ENCODE results near the gene MRPL52. TPM values are rescaled to one million over a fixed set of nuclear protein-coding genes. Genes with fewer than 3 reads are reported as not detected.

Gene MRPL52
- total and polyA plus RNA-seq, 2 of the 13 experiments (the other 11 are each of a cell fraction or from before 2014, with no cell fraction given) = 118 to 329 TPM

DNA sequence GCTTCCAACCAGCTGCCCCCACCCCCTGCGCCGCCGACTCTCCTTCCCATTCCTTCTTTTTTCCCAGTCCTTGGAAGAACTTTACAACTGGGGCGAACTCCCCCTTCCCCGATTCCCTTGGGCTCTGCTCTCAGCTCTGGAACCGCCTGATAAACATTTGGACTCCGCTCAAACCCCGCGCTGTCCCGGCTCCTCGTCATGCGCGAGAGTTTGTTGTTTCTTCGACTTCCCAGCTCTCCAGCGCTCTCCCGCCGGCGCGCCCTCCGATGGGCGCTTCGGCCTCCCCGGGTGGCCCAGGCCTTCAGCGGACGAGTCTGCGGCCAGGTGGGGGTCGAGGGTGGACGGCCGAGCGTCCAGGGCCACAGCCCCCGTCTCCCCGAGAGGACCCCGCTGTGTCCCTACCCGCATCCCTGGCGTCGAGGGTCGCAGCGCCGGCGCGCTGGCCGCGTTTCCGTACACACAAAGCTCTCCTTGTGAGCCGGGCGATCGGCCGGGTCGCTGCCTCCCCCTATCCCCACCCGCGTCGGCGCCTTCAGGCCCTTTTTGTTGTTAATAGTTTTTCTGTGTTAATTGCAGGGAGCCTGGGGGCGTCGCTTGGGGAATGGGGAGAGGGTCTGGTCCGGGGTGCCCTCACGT is 7.5 kb downstream of the MRPL52 start (continued):
- TF ChIP-seq, protein P1, sequence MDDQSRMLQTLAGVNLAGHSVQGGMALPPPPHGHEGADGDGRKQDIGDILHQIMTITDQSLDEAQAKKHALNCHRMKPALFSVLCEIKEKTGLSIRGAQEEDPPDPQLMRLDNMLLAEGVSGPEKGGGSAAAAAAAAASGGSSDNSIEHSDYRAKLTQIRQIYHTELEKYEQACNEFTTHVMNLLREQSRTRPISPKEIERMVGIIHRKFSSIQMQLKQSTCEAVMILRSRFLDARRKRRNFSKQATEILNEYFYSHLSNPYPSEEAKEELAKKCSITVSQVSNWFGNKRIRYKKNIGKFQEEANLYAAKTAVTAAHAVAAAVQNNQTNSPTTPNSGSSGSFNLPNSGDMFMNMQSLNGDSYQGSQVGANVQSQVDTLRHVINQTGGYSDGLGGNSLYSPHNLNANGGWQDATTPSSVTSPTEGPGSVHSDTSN (CRISPR knock-in tag; IDR thresholded peaks at IDR 0.05; ENCODE audit: borderline replicate concordance) = no peak
- TF ChIP-seq ZNF160 (CRISPR knock-in tag; IDR thresholded peaks at IDR 0.05) = no peak; the same call in 1 of the 2 replicates
- TF ChIP-seq ZNF251 (CRISPR knock-in tag; IDR thresholded peaks at IDR 0.05) = no peak
- TF ChIP-seq, protein P2, sequence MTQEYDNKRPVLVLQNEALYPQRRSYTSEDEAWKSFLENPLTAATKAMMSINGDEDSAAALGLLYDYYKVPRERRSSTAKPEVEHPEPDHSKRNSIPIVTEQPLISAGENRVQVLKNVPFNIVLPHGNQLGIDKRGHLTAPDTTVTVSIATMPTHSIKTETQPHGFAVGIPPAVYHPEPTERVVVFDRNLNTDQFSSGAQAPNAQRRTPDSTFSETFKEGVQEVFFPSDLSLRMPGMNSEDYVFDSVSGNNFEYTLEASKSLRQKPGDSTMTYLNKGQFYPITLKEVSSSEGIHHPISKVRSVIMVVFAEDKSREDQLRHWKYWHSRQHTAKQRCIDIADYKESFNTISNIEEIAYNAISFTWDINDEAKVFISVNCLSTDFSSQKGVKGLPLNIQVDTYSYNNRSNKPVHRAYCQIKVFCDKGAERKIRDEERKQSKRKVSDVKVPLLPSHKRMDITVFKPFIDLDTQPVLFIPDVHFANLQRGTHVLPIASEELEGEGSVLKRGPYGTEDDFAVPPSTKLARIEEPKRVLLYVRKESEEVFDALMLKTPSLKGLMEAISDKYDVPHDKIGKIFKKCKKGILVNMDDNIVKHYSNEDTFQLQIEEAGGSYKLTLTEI (CRISPR knock-in tag; conservative IDR thresholded peaks at IDR 0.05) = no peak
- no peak for TF ChIP-seq REL (CRISPR knock-in tag; conservative IDR thresholded peaks at IDR 0.05)
- TF ChIP-seq, protein P3, sequence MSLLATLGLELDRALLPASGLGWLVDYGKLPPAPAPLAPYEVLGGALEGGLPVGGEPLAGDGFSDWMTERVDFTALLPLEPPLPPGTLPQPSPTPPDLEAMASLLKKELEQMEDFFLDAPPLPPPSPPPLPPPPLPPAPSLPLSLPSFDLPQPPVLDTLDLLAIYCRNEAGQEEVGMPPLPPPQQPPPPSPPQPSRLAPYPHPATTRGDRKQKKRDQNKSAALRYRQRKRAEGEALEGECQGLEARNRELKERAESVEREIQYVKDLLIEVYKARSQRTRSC (CRISPR knock-in tag; IDR thresholded peaks at IDR 0.05; ENCODE audit: low read depth) = peak; percentile 84; the same call in 1 of the 2 replicates
- TF ChIP-seq ZNF484 (CRISPR knock-in tag; IDR thresholded peaks at IDR 0.05; ENCODE audit: borderline replicate concordance, low read depth) = no peak
- TF ChIP-seq, protein P4, sequence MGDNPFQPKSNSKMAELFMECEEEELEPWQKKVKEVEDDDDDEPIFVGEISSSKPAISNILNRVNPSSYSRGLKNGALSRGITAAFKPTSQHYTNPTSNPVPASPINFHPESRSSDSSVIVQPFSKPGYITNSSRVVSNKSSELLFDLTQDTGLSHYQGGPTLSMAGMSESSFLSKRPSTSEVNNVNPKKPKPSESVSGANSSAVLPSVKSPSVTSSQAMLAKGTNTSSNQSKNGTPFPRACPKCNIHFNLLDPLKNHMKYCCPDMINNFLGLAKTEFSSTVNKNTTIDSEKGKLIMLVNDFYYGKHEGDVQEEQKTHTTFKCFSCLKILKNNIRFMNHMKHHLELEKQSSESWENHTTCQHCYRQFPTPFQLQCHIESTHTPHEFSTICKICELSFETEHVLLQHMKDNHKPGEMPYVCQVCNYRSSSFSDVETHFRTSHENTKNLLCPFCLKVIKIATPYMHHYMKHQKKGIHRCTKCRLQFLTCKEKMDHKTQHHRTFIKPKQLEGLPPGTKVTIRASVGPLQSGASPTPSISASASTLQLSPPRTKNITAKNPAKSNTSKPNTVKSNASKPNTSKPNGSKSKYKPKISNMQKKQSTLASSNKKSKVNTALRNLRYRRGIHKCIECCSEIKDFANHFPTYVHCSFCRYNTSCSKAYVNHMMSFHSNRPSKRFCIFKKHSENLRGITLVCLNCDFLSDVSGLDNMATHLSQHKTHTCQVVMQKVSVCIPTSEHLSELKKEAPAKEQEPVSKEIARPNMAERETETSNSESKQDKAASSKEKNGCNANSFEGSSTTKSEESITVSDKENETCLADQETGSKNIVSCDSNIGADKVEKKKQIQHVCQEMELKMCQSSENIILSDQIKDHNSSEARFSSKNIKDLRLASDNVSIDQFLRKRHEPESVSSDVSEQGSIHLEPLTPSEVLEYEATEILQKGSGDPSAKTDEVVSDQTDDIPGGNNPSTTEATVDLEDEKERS (CRISPR knock-in tag; IDR thresholded peaks at IDR 0.05) = peak; percentile 52; the same call in 1 of the 2 replicates
- TF ChIP-seq NCOA5 (CRISPR knock-in tag; IDR thresholded peaks at IDR 0.05) = no peak
- no peak for TF ChIP-seq NFRKB (IDR thresholded peaks at IDR 0.05)
- no peak for TF ChIP-seq MEF2D (CRISPR knock-in tag; IDR thresholded peaks at IDR 0.05)
- peak; percentile 70; the same call in 1 of the 2 replicates for TF ChIP-seq ZNF772 (CRISPR knock-in tag; IDR thresholded peaks at IDR 0.05)
- no peak for TF ChIP-seq FIP1L1 (IDR thresholded peaks at IDR 0.05; ENCODE audit: borderline replicate concordance, insufficient read depth, low read depth, low read length)
- TF ChIP-seq, protein P5, sequence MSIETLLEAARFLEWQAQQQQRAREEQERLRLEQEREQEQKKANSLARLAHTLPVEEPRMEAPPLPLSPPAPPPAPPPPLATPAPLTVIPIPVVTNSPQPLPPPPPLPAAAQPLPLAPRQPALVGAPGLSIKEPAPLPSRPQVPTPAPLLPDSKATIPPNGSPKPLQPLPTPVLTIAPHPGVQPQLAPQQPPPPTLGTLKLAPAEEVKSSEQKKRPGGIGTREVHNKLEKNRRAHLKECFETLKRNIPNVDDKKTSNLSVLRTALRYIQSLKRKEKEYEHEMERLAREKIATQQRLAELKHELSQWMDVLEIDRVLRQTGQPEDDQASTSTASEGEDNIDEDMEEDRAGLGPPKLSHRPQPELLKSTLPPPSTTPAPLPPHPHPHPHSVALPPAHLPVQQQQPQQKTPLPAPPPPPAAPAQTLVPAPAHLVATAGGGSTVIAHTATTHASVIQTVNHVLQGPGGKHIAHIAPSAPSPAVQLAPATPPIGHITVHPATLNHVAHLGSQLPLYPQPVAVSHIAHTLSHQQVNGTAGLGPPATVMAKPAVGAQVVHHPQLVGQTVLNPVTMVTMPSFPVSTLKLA (IDR thresholded peaks at IDR 0.05) = no peak
- no peak for TF ChIP-seq PTBP1 (IDR thresholded peaks at IDR 0.05; ENCODE audit: low read depth, low read length, poor library complexity, severe bottlenecking)
- no peak for TF ChIP-seq KDM1A (CRISPR knock-in tag; IDR thresholded peaks at IDR 0.05)
- 0 out of 2 replicates have a peak, but pooled peaks have one; percentile 31 for TF ChIP-seq RFXANK (CRISPR knock-in tag; IDR thresholded peaks at IDR 0.05)
- TF ChIP-seq, protein P6, sequence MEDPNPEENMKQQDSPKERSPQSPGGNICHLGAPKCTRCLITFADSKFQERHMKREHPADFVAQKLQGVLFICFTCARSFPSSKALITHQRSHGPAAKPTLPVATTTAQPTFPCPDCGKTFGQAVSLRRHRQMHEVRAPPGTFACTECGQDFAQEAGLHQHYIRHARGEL (CRISPR knock-in tag; IDR thresholded peaks at IDR 0.05) = no peak
- TF ChIP-seq, protein P7, sequence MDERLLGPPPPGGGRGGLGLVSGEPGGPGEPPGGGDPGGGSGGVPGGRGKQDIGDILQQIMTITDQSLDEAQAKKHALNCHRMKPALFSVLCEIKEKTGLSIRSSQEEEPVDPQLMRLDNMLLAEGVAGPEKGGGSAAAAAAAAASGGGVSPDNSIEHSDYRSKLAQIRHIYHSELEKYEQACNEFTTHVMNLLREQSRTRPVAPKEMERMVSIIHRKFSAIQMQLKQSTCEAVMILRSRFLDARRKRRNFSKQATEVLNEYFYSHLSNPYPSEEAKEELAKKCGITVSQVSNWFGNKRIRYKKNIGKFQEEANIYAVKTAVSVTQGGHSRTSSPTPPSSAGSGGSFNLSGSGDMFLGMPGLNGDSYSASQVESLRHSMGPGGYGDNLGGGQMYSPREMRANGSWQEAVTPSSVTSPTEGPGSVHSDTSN (CRISPR knock-in tag; IDR thresholded peaks at IDR 0.05) = no peak

Data from HepG2 (cell line).